IMR-90 (cell line): ENCODE results near the gene ZNF354B. TPM values are rescaled to one million over a fixed set of nuclear protein-coding genes. Genes with fewer than 3 reads are reported as not detected.

ENCODE experiments used
- ATAC-seq: fragments of 200-7000 bp; cut with Tn5 transposase; 2 replicates; pipeline ENCODE4 v1.9.1; 2020; ENCODE audit warnings: low read depth, mild to moderate bottlenecking, moderate library complexity
- BruUV-seq: library from RNA; stranded (reverse); fragments of 400-500 nt; replicated peaks from 2 replicates; lab custom pipeline; 2021; lab: Mats Ljungman, UMichigan
- CTCF ChIA-PET: fragments of 300-600 bp; formaldehyde crosslinking; extraction: SDS; loops from one replicate; lab custom pipeline; 2021; ENCODE audit warnings: antibody characterized with exemption; lab: Yijun Ruan, JAX
- POLR2A ChIA-PET: fragments of 300-600 bp; sonication (Branson Sonifier 250); formaldehyde crosslinking; loops from one replicate; lab custom pipeline; 2022; ENCODE audit warnings: antibody characterized with exemption; ENCODE audit not compliant: unreplicated experiment; lab: Charles Lee
- DNase-seq: peaks from one replicate; pipeline ENCODE4 v3.0.0; 2013
- H2AFZ ChIP-seq: replicated peaks from 2 replicates; pipeline ENCODE3; 2013; ENCODE audit warnings: low read length, mild to moderate bottlenecking; ENCODE audit not compliant: poor library complexity
- H2AK5ac ChIP-seq: 2 replicates; pipeline ENCODE4 v1.6.1; 2013; ENCODE audit warnings: low read depth, low read length, inconsistent platforms
- H2AK9ac ChIP-seq: replicated peaks from 2 replicates; pipeline ENCODE3; 2013; ENCODE audit warnings: mild to moderate bottlenecking, low read depth, low read length, moderate library complexity; ENCODE audit not compliant: poor library complexity
- H2BK120ac ChIP-seq: 2 replicates; pipeline ENCODE4 v1.6.1; 2013; ENCODE audit warnings: low read depth, low read length, inconsistent platforms
- H2BK15ac ChIP-seq: 3 replicates; pipeline ENCODE4 v1.6.1; 2013; ENCODE audit warnings: low read depth, low read length, inconsistent platforms
- H2BK20ac ChIP-seq: 2 replicates; pipeline ENCODE4 v1.6.1; 2013; ENCODE audit warnings: low read depth, mild to moderate bottlenecking, inconsistent platforms, low read length, moderate library complexity
- H2BK5ac ChIP-seq: 2 replicates; pipeline ENCODE4 v1.6.1; 2013; ENCODE audit warnings: mild to moderate bottlenecking, low read depth, low read length, inconsistent platforms; ENCODE audit not compliant: poor library complexity, severe bottlenecking
- H3K14ac ChIP-seq: replicated peaks from 2 replicates; pipeline ENCODE4 v1.6.1; 2013; ENCODE audit warnings: low read depth, low read length, inconsistent platforms
- H3K18ac ChIP-seq: 2 replicates; pipeline ENCODE4 v1.6.1; 2013; ENCODE audit warnings: low read depth, low read length, control low read depth
- H3K23ac ChIP-seq: 2 replicates; pipeline ENCODE4 v1.6.1; 2013; ENCODE audit warnings: low read depth, low read length, inconsistent platforms
- H3K27ac ChIP-seq: 2 replicates; pipeline ENCODE4 v1.5.1; 2013; ENCODE audit warnings: mild to moderate bottlenecking, control low read depth, low read length; ENCODE audit not compliant: insufficient read depth
- H3K27me3 ChIP-seq: 2 replicates; pipeline ENCODE4 v1.6.1; 2013; ENCODE audit warnings: low read length; ENCODE audit not compliant: control insufficient read depth, insufficient read depth
- H3K36me3 ChIP-seq: 2 replicates; pipeline ENCODE4 v1.6.1; 2013; ENCODE audit warnings: low read length, mixed read lengths; ENCODE audit not compliant: control insufficient read depth, insufficient read depth
- H3K4ac ChIP-seq: 2 replicates; pipeline ENCODE4 v1.6.1; 2013; ENCODE audit warnings: low read depth, low read length, inconsistent platforms
- H3K4me1 ChIP-seq: 2 replicates; pipeline ENCODE4 v1.6.1; 2013; ENCODE audit warnings: low read length, mixed read lengths; ENCODE audit not compliant: control insufficient read depth, insufficient read depth
- H3K4me2 ChIP-seq: 2 replicates; pipeline ENCODE4 v1.6.1; 2013; ENCODE audit warnings: low read depth, mild to moderate bottlenecking, control low read depth, low read length, moderate library complexity
- H3K4me3 ChIP-seq: 2 replicates; pipeline ENCODE4 v1.5.1; 2013; ENCODE audit warnings: low read depth, mild to moderate bottlenecking, control low read depth, low read length, moderate library complexity; ENCODE audit not compliant: insufficient read depth
- H3K56ac ChIP-seq: 2 replicates; pipeline ENCODE4 v1.6.1; 2013; ENCODE audit warnings: low read length, inconsistent platforms; ENCODE audit not compliant: insufficient read depth; ENCODE audit errors: extremely low read depth
- H3K79me1 ChIP-seq, 2 experiments: 2 replicates each; pipeline ENCODE4 v1.6.1; 2013; ENCODE audit warnings: low read length in 2 of 2, inconsistent platforms in 1 of 2, low read depth in 1 of 2
- H3K9ac ChIP-seq: 2 replicates; pipeline ENCODE4 v1.6.1; 2013; ENCODE audit warnings: low read depth, low read length, control low read depth
- H3K9me1 ChIP-seq: 2 replicates; pipeline ENCODE4 v1.6.1; 2013; ENCODE audit warnings: low read length, inconsistent platforms; ENCODE audit not compliant: insufficient read depth
- H3K9me3 ChIP-seq: 2 replicates; pipeline ENCODE4 v1.6.1; 2013; ENCODE audit warnings: low read length; ENCODE audit not compliant: control insufficient read depth, insufficient read depth
- H4K20me1 ChIP-seq: 2 replicates; pipeline ENCODE4 v1.6.1; 2013; ENCODE audit warnings: low read length, inconsistent platforms; ENCODE audit not compliant: insufficient read depth
- H4K5ac ChIP-seq: 2 replicates; pipeline ENCODE4 v1.6.1; 2013; ENCODE audit warnings: mild to moderate bottlenecking, low read depth, low read length, control low read depth
- H4K8ac ChIP-seq, 2 experiments: 2 replicates each; pipeline ENCODE4 v1.6.1; 2013; ENCODE audit warnings: low read depth in 2 of 2, low read length in 2 of 2, control low read depth in 1 of 2, inconsistent platforms in 1 of 2
- H4K91ac ChIP-seq: 2 replicates; pipeline ENCODE4 v1.6.1; 2013; ENCODE audit warnings: low read depth, low read length, inconsistent platforms; ENCODE audit not compliant: insufficient read depth
- CTCF ChIP-seq: conservative IDR thresholded peaks from 2 replicates; pipeline ENCODE4 v1.5.1; 2012; ENCODE audit warnings: mild to moderate bottlenecking, low read depth, low read length, improper control_type of control experiment
- ELK1 ChIP-seq: fragments of 150-350 bp; IDR thresholded peaks from 2 replicates; pipeline ENCODE4 v1.6.1; 2016; ENCODE audit warnings: low read depth, mild to moderate bottlenecking, low read length, moderate library complexity, borderline replicate concordance
- MAFK ChIP-seq: IDR thresholded peaks from 2 replicates; pipeline ENCODE4 v1.6.1; 2012; ENCODE audit warnings: low read depth, low read length, improper control_type of control experiment
- POLR2A ChIP-seq: IDR thresholded peaks from 2 replicates; pipeline ENCODE4 v1.6.1; 2012; ENCODE audit warnings: mild to moderate bottlenecking, low read depth, low read length
- RCOR1 ChIP-seq: IDR thresholded peaks from 2 replicates; pipeline ENCODE4 v1.6.1; 2012; ENCODE audit warnings: mild to moderate bottlenecking, low read length, improper control_type of control experiment; ENCODE audit not compliant: insufficient replicate concordance
- RFX5 ChIP-seq: IDR thresholded peaks from 2 replicates; pipeline ENCODE4 v1.8.0; 2012; ENCODE audit warnings: low read depth, mild to moderate bottlenecking, low read length, moderate library complexity
- SMC3 ChIP-seq: fragments of 150-350 bp; IDR thresholded peaks from 2 replicates; pipeline ENCODE4 v1.6.1; 2016; ENCODE audit warnings: low read depth, mild to moderate bottlenecking, antibody characterized with exemption, low read length, moderate library complexity
- USF2 ChIP-seq: fragments of 150-350 bp; IDR thresholded peaks from 2 replicates; pipeline ENCODE4 v1.6.1; 2017; ENCODE audit warnings: mild to moderate bottlenecking, antibody characterized with exemption, low read length, low read depth
- WGBS, 2 experiments: methylation state at CpG; one replicate each; pipeline versions ENCODE4 v1.1.5 to v1.1.7; 2013; ENCODE audit warnings: missing lambda C conversion rate in 2 of 2; ENCODE audit not compliant: insufficient read length in 1 of 2; ENCODE audit errors: extremely low coverage in 2 of 2; 5-methylcytosine and 5-hydroxymethylcytosine counted together
- dilution Hi-C: fragments of 300-500 bp; cut with HindIII; formaldehyde crosslinking; loops from one replicate; pipeline ENCODE4 v1.14.3; 2018; ENCODE audit warnings: low sequenced_read_pairs; ENCODE audit not compliant: unreplicated experiment
- in situ Hi-C: fragments of 300-500 bp; cut with MboI; formaldehyde crosslinking; loops from 3 replicates; pipeline ENCODE4 v1.14.3; 2019; ENCODE audit warnings: low sequenced_read_pairs, inconsistent platforms, mixed read lengths
- intact Hi-C: fragments of 100-400 bp; cut with micrococcal nuclease; formaldehyde crosslinking; loops from 2 replicates; pipeline ENCODE4 v1.10.0; 2022
- polyA plus RNA-seq, 3 experiments: library from polyadenylated mRNA; depleted of rRNA; stranded (reverse); fragments of >200 nt; gene quantifications; 2 replicates each; pipeline ENCODE4 v1.2.3, GENCODE V29; 2012; ENCODE audit warnings: low replicate concordance in 1 of 3
- total RNA-seq: library from RNA; depleted of rRNA; stranded (reverse); fragments of >200 nt; gene quantifications from 2 replicates; pipeline ENCODE4 v1.2.3, GENCODE V29; 2012

ZNF354B gene
- total and polyA plus RNA-seq, 2 of the 4 experiments (the other 2 are of a cell fraction): 5.0 to 6.7 TPM

- ChIA-PET CTCF (no interaction called here), POLR2A (no interaction called here)
- Histone ChIP-seq H2AK9ac (no peak overlapping the region), H4K91ac (no peak overlapping the region), H3K4ac (no peak overlapping the region), H3K9me3 (peaks cover 8% of the 10 kb centered on the region), H2AK5ac (no peak overlapping the region), H3K27ac (no peak overlapping the region), H2BK15ac (no peak overlapping the region), H3K4me1 (no peaks in the 10 kb centered on the region), H2BK20ac (no peak overlapping the region), H3K23ac (no peak overlapping the region), H3K18ac (no peak overlapping the region), H3K79me1 (no peaks in the 10 kb centered on the region), H3K4me2 (no peak overlapping the region), H3K4me3 (no peak overlapping the region), H4K5ac (no peak overlapping the region), H4K8ac (no peak overlapping the region), H4K20me1 (no peaks in the 10 kb centered on the region), H3K56ac (no peak overlapping the region), H2AFZ (no peak overlapping the region), H2BK5ac (no peak overlapping the region), H3K36me3 (no peaks in the 10 kb centered on the region), H3K27me3 (no peaks in the 10 kb centered on the region), H3K14ac (no peak overlapping the region), H3K9me1 (no peaks in the 10 kb centered on the region), H2BK120ac (no peak overlapping the region), H3K9ac (no peak overlapping the region)
- dilution Hi-C loops: no loop called here
- TF ChIP-seq POLR2A (no peak), CTCF (no peak), MAFK (no peak), RFX5 (no peak), USF2 (no peak), ELK1 (no peak), SMC3 (no peak), RCOR1 (no peak)
- ATAC-seq (no peak), DNase-seq (no peak)
- no CpG with 5 or more reads among the region's 5 CpGs for WGBS, 2 experiments
- BruUV-seq: no TSS peak
- in situ Hi-C loops: no loop called here
- intact Hi-C loops: loop anchor here (5.0 kb wide), 1 partner anchor 523 kb away; no protein-coding TSS in a partner anchor
Observed at GRCh38 chr5:178899289-178899688, 39.5 kb downstream of the ZNF354B start.
